NCI-H128 (cell line): ENCODE data around the gene THAP2.
"Not testable (repeated sequence)": the region's sequence is repeated elsewhere in the genome, so short reads cannot be mapped to it uniquely, and the experiment has no call there.

Experiments used
- DNase-seq: peaks from one replicate; lab custom pipeline; 2025; ENCODE audit not compliant: unreplicated experiment; lab: John Stamatoyannopoulos, UW

THAP2 gene

GRCh38 chr12:71661977-71662530, 2.0 kb upstream of the THAP2 start:
- no peak for DNase-seq

GRCh38 chr12:71662849-71663560, 1.1 kb upstream of the THAP2 start:
- no peak for DNase-seq

GRCh38 chr12:71664411-71665089, 449 bp downstream of the THAP2 start:
- DNase-seq, result no peak

- DNase-seq, result no peak
Measured at GRCh38 chr12:71665090-71665463, 976 bp downstream of the THAP2 start.

- DNase-seq, result no peak
Measured at GRCh38 chr12:71666259-71666658, 2.2 kb downstream of the THAP2 start.

GRCh38 chr12:71671311-71671710, 7.2 kb downstream of the THAP2 start:
- DNase-seq, result no peak

GRCh38 chr12:71671816-71672215, 7.7 kb downstream of the THAP2 start:
- DNase-seq, result no peak

GRCh38 chr12:71682466-71682865, 18.4 kb downstream of the THAP2 start:
- DNase-seq, result no peak

- DNase-seq, result no peak
Measured at GRCh38 chr12:71683633-71684032, 19.5 kb downstream of the THAP2 start.

GRCh38 chr12:71684081-71684480, 20.0 kb downstream of the THAP2 start:
- no peak for DNase-seq

- no peak for DNase-seq
Measured at GRCh38 chr12:71685312-71685906, 21.3 kb downstream of the THAP2 start.

- DNase-seq, result peak; percentile 81
Measured at GRCh38 chr12:71685914-71686657, 22.0 kb downstream of the THAP2 start, which contains the start of gene TMEM19. TMEM19 (plus strand) TSS chr12:71686082; CDS start chr12:71686681, 599 bp downstream.

GRCh38 chr12:71686658-71687025, 22.5 kb downstream of the THAP2 start:
- no peak for DNase-seq

GRCh38 chr12:71687172-71687571, 23.1 kb downstream of the THAP2 start:
- not testable (repeated sequence) for DNase-seq

GRCh38 chr12:71688961-71689570, 25.0 kb downstream of the THAP2 start:
- no peak for DNase-seq

GRCh38 chr12:71691504-71692129, 27.5 kb downstream of the THAP2 start:
- DNase-seq, result no peak

- DNase-seq, result no peak
Measured at GRCh38 chr12:71693126-71693525, 29.0 kb downstream of the THAP2 start.

- DNase-seq, result not testable (repeated sequence)
Measured at GRCh38 chr12:71693651-71694050, 29.6 kb downstream of the THAP2 start.

- no peak for DNase-seq
Measured at GRCh38 chr12:71694099-71694820, 30.2 kb downstream of the THAP2 start.

- no peak for DNase-seq
Measured at GRCh38 chr12:71695782-71696181, 31.7 kb downstream of the THAP2 start.
